ENCODE data around the gene RERE.

RERE gene

DNA sequence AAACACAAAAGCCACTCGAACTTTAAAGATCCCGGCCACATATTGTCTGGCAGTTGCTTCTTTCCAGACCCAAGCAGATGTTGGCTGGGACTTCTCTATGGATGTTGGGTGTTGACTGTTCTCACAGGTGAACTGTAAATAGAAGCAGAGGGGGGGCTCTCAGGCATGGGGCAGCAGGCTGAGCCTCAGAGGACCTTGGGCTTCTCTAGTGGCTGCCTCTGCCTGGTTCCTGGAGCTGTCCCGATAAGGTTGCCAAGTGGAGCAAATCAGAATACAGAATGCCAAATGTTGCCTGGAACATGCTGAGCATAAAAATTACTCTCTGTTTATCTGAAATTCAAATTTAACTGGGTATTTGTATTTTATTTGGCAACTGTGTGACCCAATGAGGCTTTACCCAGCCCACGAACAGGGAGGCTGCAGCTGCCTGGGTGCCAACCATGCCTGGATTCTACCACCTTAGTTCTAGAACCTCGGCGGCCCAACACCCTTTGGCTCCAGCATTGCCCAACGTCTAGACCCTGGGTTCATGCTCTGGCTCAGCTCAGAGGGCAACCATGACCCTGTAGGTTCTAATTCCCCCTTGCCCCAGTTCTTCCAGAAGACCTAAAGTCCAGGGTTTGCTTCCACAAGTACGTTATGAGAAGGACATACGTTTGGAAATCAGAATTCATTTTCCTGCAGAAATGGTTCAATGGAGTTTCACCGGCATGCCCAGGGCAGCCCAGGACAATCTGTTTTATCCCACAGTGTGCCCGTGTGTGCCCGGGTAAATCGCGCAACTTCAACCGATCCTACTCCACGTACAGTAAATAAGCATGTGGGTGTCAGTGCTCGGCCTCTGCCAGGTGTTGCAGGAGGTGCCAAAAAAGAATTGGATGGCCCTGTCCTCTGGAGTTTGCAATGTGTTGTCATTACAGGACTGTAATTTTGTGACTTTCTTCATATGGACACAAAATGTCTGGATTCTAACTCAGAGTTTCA lies 504.9 kb downstream of the RERE start:
- DNase-seq, result no peak

DNA sequence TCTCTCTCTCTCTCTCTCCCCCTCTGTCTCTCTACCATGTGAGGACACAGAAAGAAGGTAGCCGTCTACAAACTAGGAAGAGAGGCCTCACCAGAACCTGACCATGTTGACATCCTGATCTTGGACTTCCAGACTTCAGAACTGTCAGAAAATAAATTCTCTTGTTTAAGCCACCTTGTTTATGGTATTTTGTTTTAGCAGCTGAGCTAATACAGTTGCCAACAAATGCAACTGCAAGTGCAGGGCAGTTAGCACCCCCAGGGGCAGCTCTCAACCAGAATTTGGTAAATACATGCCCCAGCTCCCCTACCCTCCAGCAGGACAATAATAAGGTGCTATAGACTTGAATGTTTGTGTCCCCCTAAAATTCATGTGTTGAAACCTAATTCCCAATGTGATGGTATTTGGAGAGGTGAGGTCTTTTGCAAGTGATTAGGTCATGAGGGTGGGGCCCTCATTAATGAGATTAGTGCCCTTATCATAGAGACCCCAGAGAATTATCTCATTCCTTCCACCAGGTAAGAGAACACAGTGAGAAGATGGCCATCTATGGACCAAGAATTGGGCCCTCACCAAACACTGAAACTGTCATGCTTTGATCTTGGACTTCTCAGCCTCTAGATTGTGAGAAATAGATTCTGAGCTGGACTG lies 506.2 kb downstream of the RERE start:
- DNase-seq, result no peak

DNA sequence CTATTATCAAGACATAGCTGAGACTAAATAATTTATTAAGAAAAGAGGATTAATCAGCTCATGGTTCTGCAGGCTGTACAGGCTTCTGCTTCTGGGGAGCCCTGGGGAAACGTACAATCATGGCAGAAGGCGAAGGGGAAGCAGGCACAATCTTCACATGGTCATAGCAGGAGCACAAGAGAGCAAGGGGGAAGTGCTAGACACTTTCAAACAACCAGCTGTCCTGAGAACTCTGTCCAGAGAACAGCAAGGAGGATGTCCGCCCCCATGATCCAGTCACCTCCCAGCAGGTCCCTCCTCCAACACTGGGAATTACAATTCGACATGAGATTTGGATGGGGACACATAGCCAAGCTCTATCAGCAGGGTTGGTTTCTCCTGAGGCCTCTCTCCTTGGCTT lies 509.8 kb downstream of the RERE start:
- DNase-seq, result no peak

DNA sequence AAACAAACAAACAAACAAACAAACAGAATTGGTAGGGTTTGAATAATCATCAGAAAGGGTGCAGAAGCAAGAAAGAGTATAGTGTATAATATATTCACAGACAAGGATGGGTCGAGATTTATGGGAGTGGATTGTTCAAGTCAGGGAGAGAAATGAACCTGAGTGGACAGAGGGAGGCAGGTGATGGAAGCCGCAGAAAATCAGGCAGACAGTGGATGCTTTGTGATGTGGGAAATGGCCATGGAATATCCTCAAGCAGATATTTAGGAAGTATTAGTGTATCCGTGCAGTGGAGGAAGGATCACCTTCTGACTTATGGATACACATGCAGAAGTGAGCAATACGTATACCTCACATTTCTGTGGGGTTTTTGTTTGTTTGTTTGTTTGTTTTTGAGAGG lies 513.6 kb downstream of the RERE start:
- no peak for DNase-seq

DNA sequence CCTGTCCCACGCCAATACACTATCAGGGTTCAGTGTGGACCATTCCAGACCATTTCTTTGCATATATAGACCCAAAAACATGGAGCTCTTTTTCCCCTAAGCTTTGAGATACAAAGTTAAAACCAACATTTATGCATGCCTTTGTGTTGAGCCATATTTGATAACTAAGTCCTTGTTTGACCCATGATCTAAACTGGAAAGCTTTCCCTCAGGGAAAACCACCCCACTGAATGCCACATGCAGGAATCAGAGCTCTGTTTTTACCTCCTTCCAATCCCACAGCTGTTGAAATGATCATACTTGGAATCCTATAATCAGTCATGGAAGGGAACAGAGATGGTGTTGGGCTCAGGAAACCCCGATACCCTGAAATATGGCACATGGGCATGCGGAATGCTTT lies 514.3 kb downstream of the RERE start:
- no peak for DNase-seq
